Stomach (tissue), 4 donors: ENCODE measurements around the gene LCE7A.

Experiments
- CTCF ChIP-seq, 7 experiments: fragments of 450-650 bp in 4 of 7; fragments of 200-600 bp in 3 of 7; sonication (generic) in 3 of 7; IDR thresholded peaks; one replicate each; pipeline ENCODE4 v1.5.1; 2016 to 2019; ENCODE audit warnings: antibody characterized with exemption in 7 of 7, control low read depth in 2 of 7, mild to moderate bottlenecking in 1 of 7
- EP300 ChIP-seq: sonication (generic); formaldehyde crosslinking; IDR thresholded peaks from one replicate; pipeline ENCODE4 v1.6.1; 2017; ENCODE audit warnings: antibody characterized with exemption
- POLR2A ChIP-seq, 4 donors: fragments of 450-650 bp; IDR thresholded peaks; one replicate each; pipeline ENCODE4 v1.6.1; 2016; ENCODE audit warnings: antibody characterized with exemption in 4 of 4, control low read depth in 2 of 4, mild to moderate bottlenecking in 1 of 4, moderate library complexity in 1 of 4
- POLR2AphosphoS5 ChIP-seq, 3 donors: sonication (generic); formaldehyde crosslinking; IDR thresholded peaks; one replicate each; pipeline ENCODE4 v1.6.1; 2016; ENCODE audit warnings: antibody characterized with exemption in 3 of 3

GRCh38 chr1:152884085-152884484 is 24.3 kb downstream of the LCE7A start:
- TF ChIP-seq POLR2A (IDR thresholded peaks at IDR 0.05) (no peak), POLR2AphosphoS5 (IDR thresholded peaks at IDR 0.05) (no peak), CTCF (IDR thresholded peaks at IDR 0.05) (no peak), EP300 (no peak)
